UCSD-AML1 (cell line): ENCODE measurements around the gene COPG2.
"Not testable (repeated sequence)": the region's sequence is repeated elsewhere in the genome, so short reads cannot be mapped to it uniquely, and the experiment has no call there.

Experiments
- DNase-seq: peaks from one replicate; lab custom pipeline; 2025; ENCODE audit not compliant: unreplicated experiment; lab: John Stamatoyannopoulos, UW

Gene COPG2

GRCh38 chr7:130668258-130669084 lies at the start of gene COPG2:
Gene COPG2 (minus strand): TSS chr7:130668748. CDS start chr7:130668668, 80 bp downstream.
- peak; percentile 82 for DNase-seq

- no peak for DNase-seq
Observed at GRCh38 chr7:130712416-130712815, 43.9 kb upstream of the COPG2 start.

GRCh38 chr7:130708766-130709165 lies 40.2 kb upstream of the COPG2 start:
- DNase-seq = no peak

GRCh38 chr7:130708001-130708400 lies 39.5 kb upstream of the COPG2 start:
- DNase-seq = no peak

- DNase-seq = no peak
Observed at GRCh38 chr7:130703851-130704250, 35.3 kb upstream of the COPG2 start.

GRCh38 chr7:130701650-130702049 lies 33.1 kb upstream of the COPG2 start:
- no peak for DNase-seq

- DNase-seq = no peak
Observed at GRCh38 chr7:130700760-130701159, 32.2 kb upstream of the COPG2 start.

GRCh38 chr7:130699686-130700085 lies 31.1 kb upstream of the COPG2 start:
- no peak for DNase-seq

GRCh38 chr7:130697820-130698219 lies 29.3 kb upstream of the COPG2 start:
- DNase-seq = no peak

GRCh38 chr7:130695840-130696239 lies 27.3 kb upstream of the COPG2 start:
- DNase-seq = no peak

GRCh38 chr7:130692396-130692795 lies 23.8 kb upstream of the COPG2 start:
- DNase-seq = not testable (repeated sequence)

- no peak for DNase-seq
Observed at GRCh38 chr7:130689683-130690082, 21.1 kb upstream of the COPG2 start.

GRCh38 chr7:130683026-130683425 lies 14.5 kb upstream of the COPG2 start:
- DNase-seq = no peak

GRCh38 chr7:130674456-130674855 lies 5.9 kb upstream of the COPG2 start:
- no peak for DNase-seq

- DNase-seq = no peak
Observed at GRCh38 chr7:130673066-130673465, 4.5 kb upstream of the COPG2 start.

GRCh38 chr7:130672146-130672545 lies 3.6 kb upstream of the COPG2 start:
- no peak for DNase-seq

- no peak for DNase-seq
Observed at GRCh38 chr7:130669085-130669700, 645 bp upstream of the COPG2 start.

- no peak for DNase-seq
Observed at GRCh38 chr7:130667593-130668257, 823 bp downstream of the COPG2 start.

GRCh38 chr7:130662426-130662825 lies 6.1 kb downstream of the COPG2 start:
- no peak for DNase-seq

- DNase-seq = no peak
Observed at GRCh38 chr7:130655286-130655685, 13.3 kb downstream of the COPG2 start.

- no peak for DNase-seq
Observed at GRCh38 chr7:130654850-130655249, 13.7 kb downstream of the COPG2 start.

GRCh38 chr7:130650611-130651120 lies 17.9 kb downstream of the COPG2 start:
- DNase-seq = no peak
